ENCODE measurements around the gene TEX2.
A peak's percentile ranks its signal among the peaks of the same experiment; 100 is the strongest.

Gene TEX2

DNA sequence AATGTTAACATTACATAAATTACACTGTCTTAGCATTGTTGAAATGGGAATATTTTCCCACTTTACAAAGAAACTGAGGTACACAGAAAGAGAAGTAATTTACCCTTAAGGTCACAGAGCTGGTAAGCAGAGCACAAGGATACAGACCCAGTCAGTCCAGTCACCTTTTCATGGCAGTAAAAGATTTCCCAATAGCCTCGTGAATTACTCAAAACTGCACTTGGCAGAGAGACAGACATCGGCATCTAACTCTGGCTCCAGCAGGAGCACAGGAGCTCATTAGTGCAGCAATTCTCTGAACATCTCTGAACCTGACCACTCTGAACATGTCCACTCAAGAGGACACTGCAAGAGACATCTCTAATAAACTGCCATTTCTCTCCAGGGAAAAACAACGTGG, 3.1 kb downstream of the TEX2 start:
- H2BK5ac ChIP-seq (ENCODE audit: low read depth, low read length, poor library complexity, severe bottlenecking) = no peak overlapping the region
- H2AK5ac ChIP-seq (ENCODE audit: low read length, severe bottlenecking) = no peak overlapping the region
- H3K9me3 ChIP-seq (ENCODE audit: control insufficient read depth, low read length) = no peaks in the 10 kb centered on the region
- no peak overlapping the region for H4K8ac ChIP-seq (ENCODE audit: low read length)
- H2BK12ac ChIP-seq (ENCODE audit: low read length in 2 of 2) = no peak overlapping the region
- DNase-seq = peak; percentile 36
- H2BK120ac ChIP-seq (ENCODE audit: low read depth, low read length) = no peak overlapping the region
- H3K36me3 ChIP-seq (ENCODE audit: control insufficient read depth in 1 of 2, insufficient read depth in 2 of 2, low read depth in 1 of 2, low read length in 2 of 2) = no peaks in the 10 kb centered on the region
- 83% methylated on average over 3 of the region's 3 CpGs for WGBS
- H2AFZ ChIP-seq (ENCODE audit: low read depth, low read length) = no peak overlapping the region
- no peak overlapping the region for H3K14ac ChIP-seq (ENCODE audit: low read length in 2 of 2)
- H3K27ac ChIP-seq (ENCODE audit: low read length, poor library complexity, severe bottlenecking) = no peak overlapping the region
- peaks cover 5% of the 10 kb centered on the region for H3K4me1 ChIP-seq (ENCODE audit: control insufficient read depth, insufficient read depth, low read depth, low read length)
- no peak overlapping the region for H2BK15ac ChIP-seq (ENCODE audit: low read depth, poor library complexity, severe bottlenecking)
- no peaks in the 10 kb centered on the region for H3K27me3 ChIP-seq (ENCODE audit: control insufficient read depth in 1 of 2, insufficient read depth in 1 of 2, low read length in 2 of 2)
- H3K9ac ChIP-seq (ENCODE audit: low read length) = no peak overlapping the region
- H3K79me1 ChIP-seq (replicated peaks; ENCODE audit: low read length, poor library complexity, severe bottlenecking) = peaks cover 13% of the 10 kb centered on the region
- no peak overlapping the region for H3K4me3 ChIP-seq (ENCODE audit: insufficient read depth in 1 of 2, low read depth in 1 of 2, low read length in 2 of 2)
- H3K4ac ChIP-seq (ENCODE audit: low read depth in 1 of 2, low read length in 2 of 2) = no peak overlapping the region
- no peak overlapping the region for H4K91ac ChIP-seq (ENCODE audit: low read length)
- H3K18ac ChIP-seq (ENCODE audit: low read depth in 1 of 2, low read length in 2 of 2) = no peak overlapping the region
- no peak overlapping the region for H3K4me2 ChIP-seq (ENCODE audit: low read length, poor library complexity, severe bottlenecking)
- H3K23ac ChIP-seq (ENCODE audit: low read length in 2 of 2) = no peak overlapping the region

- no peak overlapping the region for H2BK120ac ChIP-seq (ENCODE audit: low read depth, low read length)
- no peak overlapping the region for H3K18ac ChIP-seq (ENCODE audit: low read depth in 1 of 2, low read length in 2 of 2)
Measured at GRCh38 chr17:64259426-64259825, 3.6 kb downstream of the TEX2 start.

GRCh38 chr17:64256913-64257807, 5.9 kb downstream of the TEX2 start:
- Histone ChIP-seq H3K79me1 (replicated peaks; ENCODE audit: low read length, poor library complexity, severe bottlenecking) (peaks cover 23% of the 10 kb centered on the region), H3K27ac (ENCODE audit: low read length, poor library complexity, severe bottlenecking) (no peak overlapping the region), H3K9me3 (ENCODE audit: control insufficient read depth, low read length) (no peaks in the 10 kb centered on the region), H3K14ac (ENCODE audit: low read length in 2 of 2) (no peak overlapping the region), H3K4me2 (ENCODE audit: low read length, poor library complexity, severe bottlenecking) (no peak overlapping the region), H4K91ac (ENCODE audit: low read length) (no peak overlapping the region), H3K4me3 (ENCODE audit: insufficient read depth in 1 of 2, low read depth in 1 of 2, low read length in 2 of 2) (no peak overlapping the region), H2BK120ac (ENCODE audit: low read depth, low read length) (no peak overlapping the region), H2BK5ac (ENCODE audit: low read depth, low read length, poor library complexity, severe bottlenecking) (no peak overlapping the region), H3K9ac (ENCODE audit: low read length) (no peak overlapping the region), H2BK12ac (ENCODE audit: low read length in 2 of 2) (no peak overlapping the region), H3K4me1 (ENCODE audit: control insufficient read depth, insufficient read depth, low read depth, low read length) (peaks cover 7% of the 10 kb centered on the region), H3K18ac (ENCODE audit: low read depth in 1 of 2, low read length in 2 of 2) (no peak overlapping the region), H2AFZ (ENCODE audit: low read depth, low read length) (no peak overlapping the region), H4K8ac (ENCODE audit: low read length) (no peak overlapping the region), H2BK15ac (ENCODE audit: low read depth, poor library complexity, severe bottlenecking) (no peak overlapping the region), H3K27me3 (ENCODE audit: control insufficient read depth in 1 of 2, insufficient read depth in 1 of 2, low read length in 2 of 2) (no peaks in the 10 kb centered on the region), H3K4ac (ENCODE audit: low read depth in 1 of 2, low read length in 2 of 2) (no peak overlapping the region), H3K36me3 (ENCODE audit: control insufficient read depth in 1 of 2, insufficient read depth in 2 of 2, low read depth in 1 of 2, low read length in 2 of 2) (no peaks in the 10 kb centered on the region), H2AK5ac (ENCODE audit: low read length, severe bottlenecking) (no peak overlapping the region), H3K23ac (ENCODE audit: low read length in 2 of 2) (no peak overlapping the region)
- DNase-seq = peak; percentile 35
- WGBS = 61% methylated on average over 9 of the region's 9 CpGs

More at GRCh38 chr17:64259426-64259825, 3.6 kb downstream of the TEX2 start:
- no peak overlapping the region for H2BK5ac ChIP-seq (ENCODE audit: low read depth, low read length, poor library complexity, severe bottlenecking)
- no peak for DNase-seq
- H3K36me3 ChIP-seq (ENCODE audit: control insufficient read depth in 1 of 2, insufficient read depth in 2 of 2, low read depth in 1 of 2, low read length in 2 of 2) = no peaks in the 10 kb centered on the region
- 94% methylated on average over 3 of the region's 3 CpGs for WGBS
- no peak overlapping the region for H3K9ac ChIP-seq (ENCODE audit: low read length)
- no peak overlapping the region for H4K8ac ChIP-seq (ENCODE audit: low read length)
- H2AFZ ChIP-seq (ENCODE audit: low read depth, low read length) = no peak overlapping the region
- H2AK5ac ChIP-seq (ENCODE audit: low read length, severe bottlenecking) = no peak overlapping the region
- H2BK12ac ChIP-seq (ENCODE audit: low read length in 2 of 2) = no peak overlapping the region
- no peak overlapping the region for H3K4ac ChIP-seq (ENCODE audit: low read depth in 1 of 2, low read length in 2 of 2)
- no peak overlapping the region for H3K23ac ChIP-seq (ENCODE audit: low read length in 2 of 2)
- H3K4me1 ChIP-seq (ENCODE audit: control insufficient read depth, insufficient read depth, low read depth, low read length) = peaks cover 5% of the 10 kb centered on the region
- no peaks in the 10 kb centered on the region for H3K9me3 ChIP-seq (ENCODE audit: control insufficient read depth, low read length)
- no peak overlapping the region for H2BK15ac ChIP-seq (ENCODE audit: low read depth, poor library complexity, severe bottlenecking)
- no peak overlapping the region for H4K91ac ChIP-seq (ENCODE audit: low read length)
- H3K79me1 ChIP-seq (replicated peaks; ENCODE audit: low read length, poor library complexity, severe bottlenecking) = peaks cover 13% of the 10 kb centered on the region
- no peaks in the 10 kb centered on the region for H3K27me3 ChIP-seq (ENCODE audit: control insufficient read depth in 1 of 2, insufficient read depth in 1 of 2, low read length in 2 of 2)
- H3K4me2 ChIP-seq (ENCODE audit: low read length, poor library complexity, severe bottlenecking) = no peak overlapping the region
- no peak overlapping the region for H3K4me3 ChIP-seq (ENCODE audit: insufficient read depth in 1 of 2, low read depth in 1 of 2, low read length in 2 of 2)
- H3K14ac ChIP-seq (ENCODE audit: low read length in 2 of 2) = no peak overlapping the region
- no peak overlapping the region for H3K27ac ChIP-seq (ENCODE audit: low read length, poor library complexity, severe bottlenecking)

DNA sequence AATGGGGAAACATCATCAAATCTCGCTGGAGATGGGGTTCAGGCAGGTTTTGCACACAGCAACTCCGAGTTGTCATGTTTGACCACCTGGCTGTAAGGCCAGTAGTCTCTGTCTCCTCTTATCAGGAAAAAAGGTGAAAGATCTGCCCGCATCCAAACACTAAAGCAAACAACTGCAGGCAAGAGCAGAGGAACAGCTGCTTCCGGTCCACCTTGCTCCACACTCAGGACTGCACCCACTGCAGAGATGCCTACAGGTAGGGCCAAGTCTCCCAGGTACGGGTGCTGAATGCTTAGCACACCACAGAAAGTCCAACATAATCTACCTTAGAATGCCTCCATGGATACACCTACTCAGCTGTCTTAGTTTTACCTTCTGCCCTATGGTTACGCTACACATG, 7.3 kb downstream of the TEX2 start:
- peaks cover 4% of the 10 kb centered on the region for H3K4me1 ChIP-seq (ENCODE audit: control insufficient read depth, insufficient read depth, low read depth, low read length)
- no peaks in the 10 kb centered on the region for H3K27me3 ChIP-seq (ENCODE audit: control insufficient read depth in 1 of 2, insufficient read depth in 1 of 2, low read length in 2 of 2)
- no peak overlapping the region for H3K23ac ChIP-seq (ENCODE audit: low read length in 2 of 2)
- 96% methylated on average over 6 of the region's 6 CpGs for WGBS
- no peak overlapping the region for H3K14ac ChIP-seq (ENCODE audit: low read length in 2 of 2)
- H3K4me3 ChIP-seq (ENCODE audit: insufficient read depth in 1 of 2, low read depth in 1 of 2, low read length in 2 of 2) = no peak overlapping the region
- H3K9ac ChIP-seq (ENCODE audit: low read length) = no peak overlapping the region
- no peak overlapping the region for H2AK5ac ChIP-seq (ENCODE audit: low read length, severe bottlenecking)
- H2BK120ac ChIP-seq (ENCODE audit: low read depth, low read length) = no peak overlapping the region
- H3K4me2 ChIP-seq (ENCODE audit: low read length, poor library complexity, severe bottlenecking) = no peak overlapping the region
- no peak overlapping the region for H4K91ac ChIP-seq (ENCODE audit: low read length)
- H3K4ac ChIP-seq (ENCODE audit: low read depth in 1 of 2, low read length in 2 of 2) = no peak overlapping the region
- no peak overlapping the region for H2BK15ac ChIP-seq (ENCODE audit: low read depth, poor library complexity, severe bottlenecking)
- H3K79me1 ChIP-seq (replicated peaks; ENCODE audit: low read length, poor library complexity, severe bottlenecking) = peaks cover 28% of the 10 kb centered on the region
- H3K27ac ChIP-seq (ENCODE audit: low read length, poor library complexity, severe bottlenecking) = no peak overlapping the region
- no peaks in the 10 kb centered on the region for H3K9me3 ChIP-seq (ENCODE audit: control insufficient read depth, low read length)
- H3K36me3 ChIP-seq (ENCODE audit: control insufficient read depth in 1 of 2, insufficient read depth in 2 of 2, low read depth in 1 of 2, low read length in 2 of 2) = no peaks in the 10 kb centered on the region
- no peak for DNase-seq
- H3K18ac ChIP-seq (ENCODE audit: low read depth in 1 of 2, low read length in 2 of 2) = no peak overlapping the region
- H4K8ac ChIP-seq (ENCODE audit: low read length) = no peak overlapping the region
- H2AFZ ChIP-seq (ENCODE audit: low read depth, low read length) = no peak overlapping the region
- H2BK5ac ChIP-seq (ENCODE audit: low read depth, low read length, poor library complexity, severe bottlenecking) = no peak overlapping the region
- H2BK12ac ChIP-seq (ENCODE audit: low read length in 2 of 2) = no peak overlapping the region
